Hematopoietic multipotent progenitor cell treated with erythropoietin and hydrocortisone succinate and interleukin-3 and kit ligand, for 17 days (in vitro differentiated cells): ENCODE measurements around the gene TMEM63B.
"Not testable (repeated sequence)": the region's sequence is repeated elsewhere in the genome, so short reads cannot be mapped to it uniquely, and the experiment has no call there.

ENCODE experiments used
- DNase-seq: peaks from one replicate; pipeline ENCODE4 v3.0.0-alpha.2; 2015; ENCODE audit warnings: low spot score

TMEM63B gene

GRCh38 chr6:44144536-44144935 is 17.2 kb downstream of the TMEM63B start:
- not testable (repeated sequence) for DNase-seq

DNA sequence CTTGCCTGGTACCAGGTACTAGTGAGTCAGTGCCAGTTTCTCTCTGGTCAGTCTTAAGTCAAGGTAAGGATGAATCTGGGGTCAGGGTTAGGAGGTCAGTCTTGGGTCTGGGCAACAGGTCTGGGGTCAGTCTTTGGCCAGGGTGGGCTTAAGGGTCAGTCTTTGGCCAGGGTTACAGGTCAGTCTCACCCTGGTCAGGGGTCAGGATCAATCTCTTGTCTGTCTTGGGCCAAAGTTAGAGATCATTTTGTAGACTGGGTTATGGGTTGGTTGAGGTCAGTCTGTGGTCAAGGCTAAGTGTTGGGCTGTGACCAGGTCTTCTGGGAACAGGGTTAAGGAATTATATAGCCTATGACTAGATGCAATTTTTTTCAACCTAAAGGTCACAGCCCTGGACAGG is 18.5 kb downstream of the TMEM63B start:
- DNase-seq, result no peak

GRCh38 chr6:44146685-44147084 is 19.3 kb downstream of the TMEM63B start:
- no peak for DNase-seq

- DNase-seq, result no peak
Measured at GRCh38 chr6:44147256-44147655, 19.9 kb downstream of the TMEM63B start.

GRCh38 chr6:44148306-44148705 is 21.0 kb downstream of the TMEM63B start:
- DNase-seq, result no peak

- no peak for DNase-seq
Measured at GRCh38 chr6:44149369-44150012, 22.1 kb downstream of the TMEM63B start.

DNA sequence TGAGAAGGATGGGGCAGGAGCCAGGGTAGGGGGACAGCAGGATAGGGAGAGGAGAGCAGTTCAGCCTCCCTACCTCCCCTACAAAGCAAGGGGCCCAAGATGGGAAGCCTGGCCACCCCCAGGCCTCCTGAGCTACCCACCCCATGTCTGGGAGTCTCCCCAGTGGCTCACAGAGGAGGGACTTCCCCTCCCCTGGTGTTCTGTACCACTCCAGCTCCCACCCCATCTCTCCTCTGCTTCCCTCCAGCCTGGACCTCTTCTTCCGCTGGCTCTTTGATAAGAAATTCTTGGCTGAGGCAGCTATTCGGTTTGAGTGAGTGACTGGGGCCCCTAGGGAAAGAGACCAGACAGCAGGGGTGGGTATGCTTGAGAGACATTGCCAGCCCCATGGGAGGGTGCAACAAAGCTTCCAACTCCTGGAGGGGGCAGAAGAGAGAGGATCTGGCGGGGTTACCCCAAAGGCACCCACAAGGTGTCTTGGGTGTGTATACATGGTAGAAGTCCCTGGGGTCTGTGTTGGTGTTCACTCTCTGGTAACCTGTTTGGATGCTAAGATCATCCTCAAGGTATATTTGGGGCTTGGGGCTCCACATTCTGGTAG is 23.1 kb downstream of the TMEM63B start:
- no peak for DNase-seq

- DNase-seq, result peak; percentile 83
Measured at GRCh38 chr6:44151348-44152108, 24.2 kb downstream of the TMEM63B start.

DNA sequence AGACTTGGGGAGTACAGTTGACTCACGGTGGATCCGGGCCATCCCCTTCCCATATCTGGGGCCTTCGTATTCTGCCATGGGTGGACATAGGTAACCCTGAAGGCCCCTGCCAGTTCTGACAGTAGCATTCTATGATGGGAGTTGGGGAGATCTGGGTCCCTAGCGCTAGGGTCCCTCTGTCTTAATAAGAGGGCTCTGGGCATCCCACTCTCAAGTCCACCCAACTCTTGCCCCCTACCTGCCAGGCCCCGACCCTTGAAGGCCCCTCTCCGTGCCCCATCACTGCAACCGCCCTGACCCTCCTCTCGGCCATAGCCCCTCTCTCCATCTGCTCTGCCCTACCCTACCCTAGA is 24.7 kb downstream of the TMEM63B start:
- no peak for DNase-seq

DNA sequence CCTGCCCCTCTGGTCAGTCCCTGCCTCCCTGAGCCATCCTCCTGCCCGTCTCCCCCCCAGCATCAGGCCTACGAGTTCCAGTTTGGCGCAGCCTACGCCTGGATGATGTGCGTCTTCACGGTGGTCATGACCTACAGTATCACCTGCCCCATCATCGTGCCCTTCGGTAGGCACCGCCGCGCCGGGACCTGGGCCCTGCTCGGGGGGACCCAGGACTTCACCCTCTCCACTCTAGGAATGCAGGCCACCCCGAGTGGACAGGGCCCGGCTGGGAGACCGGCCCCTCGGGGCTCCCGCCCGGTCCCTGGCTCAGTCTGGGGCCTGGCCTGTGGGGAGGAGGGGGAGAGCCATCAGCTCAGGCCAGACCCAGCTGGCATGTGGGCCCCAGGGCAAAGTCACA is 25.2 kb downstream of the TMEM63B start:
- DNase-seq, result no peak

- DNase-seq, result no peak
Measured at GRCh38 chr6:44154067-44154466, 26.7 kb downstream of the TMEM63B start.

GRCh38 chr6:44156494-44157151 is 29.3 kb downstream of the TMEM63B start:
- DNase-seq, result no peak

DNA sequence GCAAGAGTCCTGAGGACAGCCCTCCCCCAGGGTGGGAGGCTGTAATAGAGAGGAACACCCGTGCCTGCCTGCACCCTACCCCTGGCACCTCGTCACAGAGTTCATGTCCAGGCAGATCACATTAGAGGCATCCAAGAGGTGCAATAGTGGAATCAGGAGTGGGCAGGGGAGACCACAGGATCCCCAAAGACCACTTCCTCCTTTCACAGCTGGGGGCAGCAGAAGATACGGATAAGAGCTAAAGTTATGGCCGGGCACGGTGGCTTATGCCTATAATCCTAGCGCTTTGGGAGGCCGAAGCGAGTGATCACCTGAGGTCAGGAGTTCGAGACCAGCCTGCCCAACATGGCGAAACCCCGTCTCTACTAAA is 29.8 kb downstream of the TMEM63B start:
- no peak for DNase-seq

DNA sequence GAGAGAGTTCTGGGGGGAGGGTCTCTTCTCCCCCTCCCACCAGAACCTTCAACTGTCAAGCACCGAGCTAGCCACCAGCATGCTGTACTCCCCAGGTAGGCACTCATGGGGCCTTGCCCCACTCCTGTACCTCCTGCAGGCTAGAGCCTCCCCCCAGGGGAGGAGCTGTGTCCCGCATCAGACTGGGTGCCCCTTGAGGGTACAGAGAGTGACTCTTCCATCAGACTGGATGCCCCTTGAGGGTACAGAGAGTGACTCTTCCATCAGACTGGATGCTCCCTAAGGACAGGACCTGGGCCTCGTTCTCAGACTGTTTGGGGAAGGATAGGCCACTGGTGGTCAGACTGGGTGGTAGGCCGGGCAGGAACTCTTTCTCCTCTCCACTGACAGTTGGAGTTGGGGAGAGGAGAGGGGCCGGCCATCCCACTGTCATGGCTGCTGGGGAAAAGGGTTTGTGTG is 31.4 kb downstream of the TMEM63B start, which contains the start of gene CAPN11:
CAPN11 (plus strand) TSS at position 51 of the 459 bp plus-strand sequence; CDS start at position 80, 29 bp downstream.
- no peak for DNase-seq

- no peak for DNase-seq
Measured at GRCh38 chr6:44161997-44162338, 34.6 kb downstream of the TMEM63B start.

- no peak for DNase-seq
Measured at GRCh38 chr6:44162876-44163625, 35.7 kb downstream of the TMEM63B start.

- no peak for DNase-seq
Measured at GRCh38 chr6:44166116-44166515, 38.8 kb downstream of the TMEM63B start.

- DNase-seq, result no peak
Measured at GRCh38 chr6:44166591-44167184, 39.3 kb downstream of the TMEM63B start.

GRCh38 chr6:44167567-44167966 is 40.2 kb downstream of the TMEM63B start:
- no peak for DNase-seq

GRCh38 chr6:44169154-44169553 is 41.8 kb downstream of the TMEM63B start:
- no peak for DNase-seq

DNA sequence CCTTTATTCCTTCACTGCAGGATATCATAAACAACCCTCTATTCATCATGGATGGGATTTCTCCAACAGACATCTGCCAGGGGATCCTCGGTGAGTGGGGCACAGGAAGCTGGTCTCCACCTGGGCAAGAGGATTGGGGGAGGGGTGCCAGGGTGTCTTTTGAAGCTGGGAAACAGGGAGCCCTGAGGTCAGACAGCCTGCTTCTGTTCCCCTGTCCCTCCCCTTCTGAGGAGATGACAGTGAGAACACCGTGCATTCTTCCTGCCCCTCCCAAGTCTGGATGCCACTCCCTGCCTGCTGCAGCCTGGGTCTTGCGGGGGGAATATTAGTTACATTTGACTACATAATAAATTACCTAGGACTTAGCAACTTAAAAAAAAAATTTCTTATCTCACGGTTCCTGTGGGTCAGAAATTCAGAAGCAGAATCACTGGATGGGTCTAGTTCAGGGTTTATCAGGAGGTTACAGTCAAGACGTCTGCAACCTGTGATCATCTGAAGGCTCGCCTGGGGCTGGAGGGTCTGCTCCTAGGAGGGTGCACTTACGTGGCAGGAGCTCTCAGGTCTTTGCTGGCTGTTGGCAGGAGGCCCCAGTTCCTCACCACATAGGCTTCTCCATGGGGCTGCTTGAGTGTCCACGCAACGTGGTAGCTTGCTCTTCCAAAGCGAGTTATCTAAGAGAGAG is 42.7 kb downstream of the TMEM63B start:
- no peak for DNase-seq
